Kidney (tissue), 14 donors: ENCODE data around the gene MOSPD2. TPM values are rescaled to one million over a fixed set of nuclear protein-coding genes. Genes with fewer than 3 reads are reported as not detected.

Experiments used
- DNase-seq, 5 donors: peaks; one replicate each; pipeline ENCODE4 v3.0.0-alpha.2; 2013 to 2020
- FAIRE-seq: peaks from 2 replicates; lab custom pipeline; 2012; peaks lifted over from hg19 to GRCh38; lab: Jason Lieb, UNC
- H3K27ac ChIP-seq, 2 donors: one replicate each; pipeline ENCODE4 v1.7.0; 2013; ENCODE audit warnings: low read depth in 2 of 2, low read length in 2 of 2, inconsistent platforms in 1 of 2
- H3K27me3 ChIP-seq: one replicate; pipeline ENCODE4 v1.7.1; 2013; ENCODE audit warnings: low read length, inconsistent platforms; ENCODE audit not compliant: control insufficient read depth, insufficient read depth
- H3K36me3 ChIP-seq, 3 donors: one replicate each; pipeline versions ENCODE4 v1.7.0 to v1.7.1; 2013; ENCODE audit warnings: low read length in 3 of 3, control low read depth in 1 of 3, inconsistent platforms in 1 of 3; ENCODE audit not compliant: insufficient read depth in 3 of 3, control insufficient read depth in 2 of 3
- H3K4me1 ChIP-seq, 3 donors: one replicate each; pipeline versions ENCODE4 v1.7.0 to v1.7.1; 2013; ENCODE audit warnings: low read length in 3 of 3, inconsistent platforms in 1 of 3, low read depth in 1 of 3; ENCODE audit not compliant: control insufficient read depth in 2 of 3, insufficient read depth in 2 of 3
- H3K4me3 ChIP-seq, 3 donors: one replicate each; pipeline versions ENCODE4 v1.7.0 to v1.8.1; 2013; ENCODE audit warnings: low read length in 3 of 3, control low read depth in 1 of 3, inconsistent platforms in 1 of 3
- H3K9ac ChIP-seq, 3 donors: one replicate each; pipeline versions ENCODE4 v1.7.0 to v1.7.1; 2013; ENCODE audit warnings: low read length in 3 of 3, control low read depth in 1 of 3, inconsistent platforms in 1 of 3
- H3K9me3 ChIP-seq, 3 donors: one replicate each; pipeline versions ENCODE4 v1.7.0 to v1.7.1; 2013; ENCODE audit warnings: low read length in 3 of 3, control low read depth in 1 of 3, inconsistent platforms in 1 of 3; ENCODE audit not compliant: control insufficient read depth in 2 of 3, insufficient read depth in 1 of 3
- intact Hi-C: fragments of 100-400 bp; cut with DNase I; formaldehyde crosslinking; loops from one replicate; pipeline ENCODE4 v1.11.1; 2022
- polyA plus RNA-seq: library from polyadenylated mRNA; stranded (reverse); fragments of 350-450 nt; fragmentation: Illumina TruSeq; extraction: RNeasy Lipid Tissue Mini Kit (QIAGEN cat#74804); gene quantifications from one replicate; pipeline ENCODE4 v1.2.3, GENCODE V29; 2014; ENCODE audit warnings: low read depth, low replicate concordance; ENCODE audit not compliant: insufficient read depth
- total RNA-seq: library from RNA; stranded (reverse); fragmentation: NEBNext Ultra II Directional; extraction: Animal tissue kit (Norgen Biotek cat#: 25700); gene quantifications from one replicate; pipeline ENCODE4 v1.2.1, GENCODE V29; 2021
- TF ChIP-seq, protein P1 (sequence below): IDR thresholded peaks from 3 replicates; pipeline ENCODE4 v1.5.1; 2012; ENCODE audit warnings: mild to moderate bottlenecking, moderate library complexity, borderline replicate concordance; ENCODE audit not compliant: insufficient read depth; ENCODE audit errors: extremely low read depth
- donor health status: control.
- donor health status: control.
- donor health status: control.
- donor health status: control.
- donor health status: control.
- donor health status: DM: yes; HTN: yes; CAD: no.
- donor health status: Normal renal cell carcinoma (clear cell type).

The MOSPD2 gene
- total and polyA plus RNA-seq, 2 donors from 2014 or later, result 4.0 to 14.4 TPM

GRCh38 chrX:14932136-14932535, 58.9 kb downstream of the MOSPD2 start:
- FAIRE-seq (no peak), DNase-seq (no peak)
- Histone ChIP-seq H3K4me3 (no peak overlapping the region), H3K36me3 (no peaks in the 10 kb centered on the region), H3K4me1 (no peaks in the 10 kb centered on the region), H3K9me3 (no peaks in the 10 kb centered on the region), H3K9ac (no peak overlapping the region), H3K27me3 (peaks cover 5% of the 10 kb centered on the region), H3K27ac (no peak overlapping the region)
- TF ChIP-seq, protein P1, sequence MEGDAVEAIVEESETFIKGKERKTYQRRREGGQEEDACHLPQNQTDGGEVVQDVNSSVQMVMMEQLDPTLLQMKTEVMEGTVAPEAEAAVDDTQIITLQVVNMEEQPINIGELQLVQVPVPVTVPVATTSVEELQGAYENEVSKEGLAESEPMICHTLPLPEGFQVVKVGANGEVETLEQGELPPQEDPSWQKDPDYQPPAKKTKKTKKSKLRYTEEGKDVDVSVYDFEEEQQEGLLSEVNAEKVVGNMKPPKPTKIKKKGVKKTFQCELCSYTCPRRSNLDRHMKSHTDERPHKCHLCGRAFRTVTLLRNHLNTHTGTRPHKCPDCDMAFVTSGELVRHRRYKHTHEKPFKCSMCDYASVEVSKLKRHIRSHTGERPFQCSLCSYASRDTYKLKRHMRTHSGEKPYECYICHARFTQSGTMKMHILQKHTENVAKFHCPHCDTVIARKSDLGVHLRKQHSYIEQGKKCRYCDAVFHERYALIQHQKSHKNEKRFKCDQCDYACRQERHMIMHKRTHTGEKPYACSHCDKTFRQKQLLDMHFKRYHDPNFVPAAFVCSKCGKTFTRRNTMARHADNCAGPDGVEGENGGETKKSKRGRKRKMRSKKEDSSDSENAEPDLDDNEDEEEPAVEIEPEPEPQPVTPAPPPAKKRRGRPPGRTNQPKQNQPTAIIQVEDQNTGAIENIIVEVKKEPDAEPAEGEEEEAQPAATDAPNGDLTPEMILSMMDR, result no peak
- intact Hi-C loops, result no loop called here

- no peaks in the 10 kb centered on the region for H3K4me1 ChIP-seq
- TF ChIP-seq, protein P1, result no peak
- no peak overlapping the region for H3K27ac ChIP-seq
- FAIRE-seq, result no peak
- DNase-seq, result no peak
- intact Hi-C loops, result no loop called here
- H3K27me3 ChIP-seq, result peaks cover 5% of the 10 kb centered on the region
- no peaks in the 10 kb centered on the region for H3K36me3 ChIP-seq
- H3K9me3 ChIP-seq, result no peaks in the 10 kb centered on the region
- no peak overlapping the region for H3K4me3 ChIP-seq
- no peak overlapping the region for H3K9ac ChIP-seq
Measured at GRCh38 chrX:14934423-14934822, 61.2 kb downstream of the MOSPD2 start.

GRCh38 chrX:14936561-14936960, 63.3 kb downstream of the MOSPD2 start:
- TF ChIP-seq, protein P1, result no peak
- no peaks in the 10 kb centered on the region for H3K36me3 ChIP-seq
- no peak for DNase-seq
- no peak overlapping the region for H3K4me3 ChIP-seq
- intact Hi-C loops, result no loop called here
- H3K4me1 ChIP-seq, result no peaks in the 10 kb centered on the region
- H3K9me3 ChIP-seq, result no peaks in the 10 kb centered on the region
- no peak overlapping the region for H3K27ac ChIP-seq
- H3K27me3 ChIP-seq, result peaks cover 3% of the 10 kb centered on the region
- FAIRE-seq, result no peak
- H3K9ac ChIP-seq, result no peak overlapping the region

DNA sequence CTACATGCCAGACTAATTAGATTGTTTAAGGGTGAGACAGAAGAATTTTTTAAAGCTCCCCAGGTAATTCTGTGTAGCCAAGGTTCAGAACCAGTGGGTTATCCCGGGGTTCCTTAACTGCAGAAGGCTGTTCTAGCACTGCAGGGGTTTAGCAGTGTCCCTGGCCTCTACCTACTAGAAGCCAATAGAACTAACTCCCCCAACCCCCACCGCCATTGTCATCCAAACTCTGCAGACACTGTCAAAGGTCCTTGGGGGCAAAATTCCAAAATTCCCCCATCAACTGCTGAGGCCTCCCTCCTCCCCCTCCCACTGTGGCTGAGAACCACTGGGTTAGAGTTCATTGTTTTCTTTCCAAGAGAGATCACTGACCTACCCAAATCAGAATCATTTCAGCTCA, 66.4 kb downstream of the MOSPD2 start:
- TF ChIP-seq, protein P1, result no peak
- Histone ChIP-seq H3K27me3 (no peaks in the 10 kb centered on the region), H3K4me3 (no peak overlapping the region), H3K4me1 (no peaks in the 10 kb centered on the region), H3K9me3 (no peaks in the 10 kb centered on the region), H3K36me3 (no peaks in the 10 kb centered on the region), H3K9ac (no peak overlapping the region), H3K27ac (no peak overlapping the region)
- intact Hi-C loops, result no loop called here
- DNase-seq, result no peak
- no peak for FAIRE-seq
